Uterus (tissue), 4 donors: ENCODE results near the gene ACOT7. TPM values are rescaled to one million over a fixed set of nuclear protein-coding genes. Genes with fewer than 3 reads are reported as not detected.

Source experiments
- DNase-seq, 2 donors: peaks; one replicate each; pipeline ENCODE4 v3.0.0-alpha.2; 2019 to 2020
- H3K27ac ChIP-seq, 2 donors: fragments of 200-600 bp; sonication (generic); 1 replicate in 1 of 2; 2 replicates in 1 of 2; pipeline ENCODE4 v1.5.1; 2016 to 2018
- H3K27me3 ChIP-seq, 2 donors: fragments of 200-600 bp; sonication (generic); one replicate each; pipeline ENCODE4 v1.5.1; 2018 to 2019; ENCODE audit warnings: control low read depth in 1 of 2
- H3K36me3 ChIP-seq, 2 donors: fragments of 200-600 bp; sonication (generic); one replicate each; pipeline ENCODE4 v1.5.1; 2019; ENCODE audit warnings: control low read depth in 1 of 2
- H3K4me1 ChIP-seq, 2 donors: fragments of 200-600 bp; sonication (generic); one replicate each; pipeline ENCODE4 v1.5.1; 2018 to 2019; ENCODE audit warnings: control low read depth in 1 of 2
- H3K4me3 ChIP-seq, 2 donors: fragments of 200-600 bp; sonication (generic); 1 replicate in 1 of 2; 2 replicates in 1 of 2; pipeline ENCODE4 v1.5.1; 2018 to 2019; ENCODE audit warnings: mild to moderate bottlenecking in 1 of 2
- H3K9me3 ChIP-seq, 2 donors: fragments of 200-600 bp; sonication (generic); one replicate each; pipeline ENCODE4 v1.5.1; 2019; ENCODE audit warnings: control low read depth in 1 of 2
- CTCF ChIP-seq, 4 experiments: fragments of 200-600 bp in 2 of 4; fragments of 450-650 bp in 2 of 4; sonication (generic) in 2 of 4; IDR thresholded peaks; one replicate each; pipeline ENCODE4 v1.5.1; 2016 to 2019; ENCODE audit warnings: antibody characterized with exemption in 4 of 4, mild to moderate bottlenecking in 2 of 4, moderate library complexity in 1 of 4
- POLR2A ChIP-seq, 2 donors: fragments of 450-650 bp; IDR thresholded peaks; one replicate each; pipeline ENCODE4 v1.6.1; 2016; ENCODE audit warnings: antibody characterized with exemption in 2 of 2, mild to moderate bottlenecking in 1 of 2, moderate library complexity in 1 of 2
- intact Hi-C: fragments of 100-400 bp; cut with DNase I; formaldehyde crosslinking; loops from one replicate; pipeline ENCODE4 v1.15.1; 2023; ENCODE audit warnings: low total_unique reads
- total RNA-seq, 4 donors: library from RNA; depleted of rRNA in 3 of 4; stranded (reverse); fragments of >200 nt in 3 of 4; gene quantifications; one replicate each; pipeline versions ENCODE4 v1.1.0 to v1.2.4, GENCODE V29; 2014 to 2023
- donor health status: DM: yes; HTN: yes; CAD: no.

ACOT7 gene
- total RNA-seq, 4 donors from 2014 or later, result 7.4 to 27.6 (median 12.4) TPM

GRCh38 chr1:6345009-6345408, 48.6 kb downstream of the ACOT7 start:
- Histone ChIP-seq H3K4me1 (no peaks in the 10 kb centered on the region), H3K27ac (no peak overlapping the region), H3K36me3 (no peaks in the 10 kb centered on the region), H3K4me3 (no peak overlapping the region), H3K9me3 (no peaks in the 10 kb centered on the region), H3K27me3 (no peaks in the 10 kb centered on the region)
- TF ChIP-seq POLR2A (IDR thresholded peaks at IDR 0.05) (no peak), CTCF (IDR thresholded peaks at IDR 0.05) (no peak)
- DNase-seq, result no peak
- intact Hi-C loops, result loop anchor here (5.0 kb wide), 1 partner anchor 98 kb away; no protein-coding TSS in a partner anchor

- Histone ChIP-seq H3K27me3 (no peaks in the 10 kb centered on the region), H3K36me3 (no peaks in the 10 kb centered on the region), H3K9me3 (no peaks in the 10 kb centered on the region), H3K4me1 (no peaks in the 10 kb centered on the region), H3K4me3 (no peak overlapping the region), H3K27ac (no peak overlapping the region)
- no peak for TF ChIP-seq POLR2A (IDR thresholded peaks at IDR 0.05)
- TF ChIP-seq CTCF (IDR thresholded peaks at IDR 0.05), result peak; percentile 67 to 91 (median 82)
- intact Hi-C loops, result no loop called here
- peak; percentile 49 to 73 for DNase-seq
Measured at GRCh38 chr1:6343506-6344405, 49.8 kb downstream of the ACOT7 start.

GRCh38 chr1:6342056-6342455, 51.5 kb downstream of the ACOT7 start:
- no peak overlapping the region for H3K27ac ChIP-seq
- intact Hi-C loops, result no loop called here

GRCh38 chr1:6338695-6339094, 54.9 kb downstream of the ACOT7 start:
- no peak overlapping the region for H3K4me3 ChIP-seq
- H3K27ac ChIP-seq, result no peak overlapping the region
- DNase-seq, result no peak
- intact Hi-C loops, result no loop called here
- H3K27me3 ChIP-seq, result no peaks in the 10 kb centered on the region
- no peaks in the 10 kb centered on the region for H3K9me3 ChIP-seq
- TF ChIP-seq CTCF (IDR thresholded peaks at IDR 0.05) (no peak), POLR2A (IDR thresholded peaks at IDR 0.05) (no peak)
- H3K36me3 ChIP-seq, result no peaks in the 10 kb centered on the region
- no peaks in the 10 kb centered on the region for H3K4me1 ChIP-seq

More at GRCh38 chr1:6342056-6342455, 51.5 kb downstream of the ACOT7 start:
- TF ChIP-seq CTCF (IDR thresholded peaks at IDR 0.05) (no peak), POLR2A (IDR thresholded peaks at IDR 0.05) (no peak)
- H3K36me3 ChIP-seq, result no peaks in the 10 kb centered on the region
- no peaks in the 10 kb centered on the region for H3K9me3 ChIP-seq
- DNase-seq, result no peak
- no peaks in the 10 kb centered on the region for H3K4me1 ChIP-seq
- H3K27me3 ChIP-seq, result no peaks in the 10 kb centered on the region
- no peak overlapping the region for H3K4me3 ChIP-seq
